Neutrophil (primary cell): ENCODE results near the gene BIRC3.
"Not testable (repeated sequence)": the region's sequence is repeated elsewhere in the genome, so short reads cannot be mapped to it uniquely, and the experiment has no call there.

Experiments
- H3K27ac ChIP-seq: fragments of 200-600 bp; sonication (generic); 2 replicates; pipeline ENCODE4 v1.5.1; 2016; ENCODE audit warnings: mild to moderate bottlenecking, moderate library complexity
- H3K27me3 ChIP-seq: fragments of 200-600 bp; sonication (generic); 2 replicates; pipeline ENCODE4 v1.6.0; 2016; ENCODE audit warnings: mild to moderate bottlenecking
- H3K36me3 ChIP-seq: fragments of 200-600 bp; sonication (generic); 2 replicates; pipeline ENCODE4 v1.5.1; 2017
- H3K4me1 ChIP-seq, 2 experiments: fragments of 200-600 bp in 1 of 2; sonication (generic) in 1 of 2; 1 replicate in 1 of 2; 2 replicates in 1 of 2; pipeline versions ENCODE4 v1.5.1 to v1.6.1; 2013 to 2016; ENCODE audit warnings: low read depth in 1 of 2, low read length in 1 of 2, mild to moderate bottlenecking in 1 of 2, moderate library complexity in 1 of 2; ENCODE audit not compliant: control insufficient read depth in 1 of 2, insufficient read depth in 1 of 2
- H3K4me3 ChIP-seq, 2 experiments: fragments of 200-600 bp in 1 of 2; sonication (generic) in 1 of 2; 1 replicate in 1 of 2; 2 replicates in 1 of 2; pipeline ENCODE4 v1.5.1; 2013 to 2016; ENCODE audit warnings: low read depth in 1 of 2, low read length in 1 of 2, mild to moderate bottlenecking in 1 of 2, moderate library complexity in 1 of 2
- H3K9me3 ChIP-seq: fragments of 200-600 bp; sonication (generic); 2 replicates; pipeline ENCODE4 v1.5.1; 2016
- TF ChIP-seq, protein P1 (sequence below): fragments of 200-600 bp; sonication (generic); IDR thresholded peaks from 2 replicates; pipeline ENCODE4 v1.5.1; 2016; ENCODE audit warnings: antibody characterized with exemption

BIRC3 gene

DNA sequence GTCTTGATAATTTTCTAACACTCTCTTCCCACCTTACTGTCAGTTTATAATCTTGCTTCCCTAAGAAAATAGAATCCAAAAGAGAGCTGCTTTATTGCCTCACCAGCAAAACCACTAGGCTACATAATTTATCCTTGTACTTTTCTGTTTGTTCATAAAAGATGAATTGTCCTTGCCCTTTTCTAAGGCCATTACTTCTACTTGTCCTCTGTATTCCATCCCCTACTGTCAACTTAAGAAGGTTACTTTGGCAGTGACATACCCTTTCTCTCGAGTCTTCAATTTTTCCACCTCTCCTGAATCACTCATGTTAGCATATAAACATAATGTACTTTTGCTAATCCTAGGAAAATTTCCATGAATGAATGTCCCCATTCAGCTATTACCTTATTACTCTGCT lies 47.7 kb downstream of the BIRC3 start:
- peaks cover 78% of the 10 kb centered on the region for H3K36me3 ChIP-seq
- H3K27me3 ChIP-seq, result no peaks in the 10 kb centered on the region
- H3K4me1 ChIP-seq, result no peaks in the 10 kb centered on the region
- H3K9me3 ChIP-seq, result no peaks in the 10 kb centered on the region
- no peak overlapping the region for H3K4me3 ChIP-seq
- TF ChIP-seq, protein P1, sequence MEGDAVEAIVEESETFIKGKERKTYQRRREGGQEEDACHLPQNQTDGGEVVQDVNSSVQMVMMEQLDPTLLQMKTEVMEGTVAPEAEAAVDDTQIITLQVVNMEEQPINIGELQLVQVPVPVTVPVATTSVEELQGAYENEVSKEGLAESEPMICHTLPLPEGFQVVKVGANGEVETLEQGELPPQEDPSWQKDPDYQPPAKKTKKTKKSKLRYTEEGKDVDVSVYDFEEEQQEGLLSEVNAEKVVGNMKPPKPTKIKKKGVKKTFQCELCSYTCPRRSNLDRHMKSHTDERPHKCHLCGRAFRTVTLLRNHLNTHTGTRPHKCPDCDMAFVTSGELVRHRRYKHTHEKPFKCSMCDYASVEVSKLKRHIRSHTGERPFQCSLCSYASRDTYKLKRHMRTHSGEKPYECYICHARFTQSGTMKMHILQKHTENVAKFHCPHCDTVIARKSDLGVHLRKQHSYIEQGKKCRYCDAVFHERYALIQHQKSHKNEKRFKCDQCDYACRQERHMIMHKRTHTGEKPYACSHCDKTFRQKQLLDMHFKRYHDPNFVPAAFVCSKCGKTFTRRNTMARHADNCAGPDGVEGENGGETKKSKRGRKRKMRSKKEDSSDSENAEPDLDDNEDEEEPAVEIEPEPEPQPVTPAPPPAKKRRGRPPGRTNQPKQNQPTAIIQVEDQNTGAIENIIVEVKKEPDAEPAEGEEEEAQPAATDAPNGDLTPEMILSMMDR, result no peak
- H3K27ac ChIP-seq, result no peak overlapping the region

DNA sequence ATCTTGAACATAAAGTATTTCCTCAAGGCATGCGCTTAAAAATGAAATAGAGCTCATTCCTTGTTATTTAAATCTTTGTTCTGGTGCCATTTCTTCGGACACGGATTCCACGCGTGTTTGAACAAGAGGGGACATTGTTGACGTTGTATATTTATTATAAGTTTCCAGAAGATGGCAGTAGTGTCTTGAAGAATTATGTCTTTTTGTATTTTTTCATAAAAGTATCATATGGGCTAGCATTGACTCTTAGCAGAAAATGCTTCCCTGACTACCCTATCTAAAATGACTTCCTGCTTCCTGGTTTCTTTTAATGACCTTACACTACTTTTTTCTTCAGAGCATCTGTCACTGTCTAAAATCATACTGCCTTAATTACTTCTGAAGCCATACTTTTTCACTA lies 50.1 kb downstream of the BIRC3 start:
- peaks cover 65% of the 10 kb centered on the region for H3K36me3 ChIP-seq
- H3K9me3 ChIP-seq, result no peaks in the 10 kb centered on the region
- no peaks in the 10 kb centered on the region for H3K4me1 ChIP-seq
- TF ChIP-seq, protein P1, result no peak
- no peaks in the 10 kb centered on the region for H3K27me3 ChIP-seq
- H3K27ac ChIP-seq, result no peak overlapping the region
- H3K4me3 ChIP-seq, result no peak overlapping the region

DNA sequence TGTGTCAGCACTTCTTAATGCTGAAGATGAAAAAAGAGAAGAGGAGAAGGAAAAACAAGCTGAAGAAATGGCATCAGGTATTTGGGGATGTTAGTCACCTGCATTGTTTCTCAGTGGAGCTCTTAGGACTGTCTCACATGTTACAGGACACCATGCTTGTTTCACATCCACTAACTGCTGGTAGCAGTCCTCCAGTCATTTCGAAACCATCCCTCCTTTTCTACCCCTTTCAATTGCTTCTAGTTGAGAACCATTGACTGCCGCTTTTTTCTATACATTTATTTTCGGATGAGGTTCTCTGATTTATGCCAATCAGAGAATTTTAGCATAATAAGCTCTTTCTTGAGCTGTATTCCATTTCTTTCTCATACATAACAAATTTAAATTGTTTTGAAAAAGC lies 51.2 kb downstream of the BIRC3 start:
- H3K27me3 ChIP-seq, result no peaks in the 10 kb centered on the region
- H3K4me1 ChIP-seq, result no peaks in the 10 kb centered on the region
- peaks cover 54% of the 10 kb centered on the region for H3K36me3 ChIP-seq
- H3K9me3 ChIP-seq, result no peaks in the 10 kb centered on the region
- no peak overlapping the region for H3K4me3 ChIP-seq
- TF ChIP-seq, protein P1, result no peak
- peak overlapping the region; percentile 21 for H3K27ac ChIP-seq

DNA sequence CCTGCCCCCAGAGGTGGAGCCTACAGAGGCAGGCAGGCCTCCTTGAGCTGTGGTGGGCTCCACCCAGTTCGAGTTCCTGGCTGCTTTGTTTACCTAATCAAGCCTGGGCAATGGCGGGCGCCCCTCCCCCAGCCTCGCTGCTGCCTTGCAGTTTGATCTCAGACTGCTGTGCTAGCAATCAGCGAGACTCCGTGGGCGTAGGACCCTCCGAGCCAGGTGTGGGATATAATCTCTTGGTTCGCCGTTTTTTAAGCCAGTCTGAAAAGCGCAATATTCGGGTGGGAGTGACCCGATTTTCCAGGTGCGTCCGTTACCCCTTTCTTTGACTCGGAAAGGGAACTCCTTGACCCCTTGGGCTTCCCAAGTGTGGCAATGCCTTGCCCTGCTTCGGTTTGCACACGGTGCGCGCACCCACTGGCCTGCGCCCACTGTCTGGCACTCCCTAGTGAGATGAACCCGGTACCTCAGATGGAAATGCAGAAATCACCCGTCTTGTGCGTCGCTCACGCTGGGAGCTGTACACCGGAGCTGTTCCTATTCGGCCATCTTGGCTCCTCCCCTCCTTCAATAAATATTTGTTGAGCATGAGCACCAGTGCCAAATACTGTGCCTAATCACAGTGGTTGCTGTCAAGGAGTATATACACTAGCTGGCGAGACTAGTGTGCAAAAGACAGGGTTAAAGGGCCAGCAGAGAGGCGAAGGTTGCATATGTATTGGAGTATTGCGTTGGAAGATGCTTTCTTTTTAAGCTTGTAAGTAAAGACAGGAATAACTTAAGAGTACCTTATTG lies 57.5 kb downstream of the BIRC3 start:
- peaks cover 42% of the 10 kb centered on the region for H3K36me3 ChIP-seq
- not testable (repeated sequence) for H3K9me3 ChIP-seq, H3K4me3 ChIP-seq, H3K4me1 ChIP-seq, H3K27me3 ChIP-seq, H3K27ac ChIP-seq

DNA sequence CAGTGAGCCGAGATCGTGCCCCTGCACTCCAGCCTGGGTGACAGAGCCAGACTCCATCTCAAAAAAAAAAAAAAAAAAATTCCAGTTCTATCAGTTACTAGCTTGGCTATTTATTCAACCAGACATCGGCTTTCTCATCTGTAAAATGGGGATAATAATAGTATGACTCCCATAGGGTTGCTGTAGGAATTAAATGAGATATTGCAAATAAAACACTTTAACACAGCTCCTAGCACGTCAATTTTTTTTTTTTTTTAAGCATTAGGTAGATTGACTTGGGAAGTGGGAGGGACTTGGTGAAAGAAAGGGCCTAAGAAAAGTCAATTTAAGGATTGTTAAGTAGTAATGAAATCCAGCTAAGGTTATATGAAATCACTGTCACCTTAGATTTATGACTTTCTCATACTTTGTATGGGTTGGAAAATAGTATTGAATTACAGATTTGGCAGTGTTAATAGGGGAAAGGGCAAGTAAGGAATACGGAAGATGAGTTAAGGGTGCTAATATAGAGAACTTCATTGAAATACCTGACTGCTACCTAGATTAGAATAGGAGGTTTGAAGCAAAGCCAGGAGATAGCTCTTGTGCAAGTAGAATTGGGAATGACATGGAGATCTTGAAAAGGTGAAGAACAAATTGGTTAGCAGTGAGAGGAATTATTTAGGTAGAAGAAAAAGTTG lies 58.6 kb downstream of the BIRC3 start:
- H3K9me3 ChIP-seq, result no peaks in the 10 kb centered on the region
- TF ChIP-seq, protein P1, result no peak
- H3K4me1 ChIP-seq, result no peaks in the 10 kb centered on the region
- H3K27ac ChIP-seq, result no peak overlapping the region
- no peaks in the 10 kb centered on the region for H3K27me3 ChIP-seq
- peaks cover 52% of the 10 kb centered on the region for H3K36me3 ChIP-seq
- no peak overlapping the region for H3K4me3 ChIP-seq

DNA sequence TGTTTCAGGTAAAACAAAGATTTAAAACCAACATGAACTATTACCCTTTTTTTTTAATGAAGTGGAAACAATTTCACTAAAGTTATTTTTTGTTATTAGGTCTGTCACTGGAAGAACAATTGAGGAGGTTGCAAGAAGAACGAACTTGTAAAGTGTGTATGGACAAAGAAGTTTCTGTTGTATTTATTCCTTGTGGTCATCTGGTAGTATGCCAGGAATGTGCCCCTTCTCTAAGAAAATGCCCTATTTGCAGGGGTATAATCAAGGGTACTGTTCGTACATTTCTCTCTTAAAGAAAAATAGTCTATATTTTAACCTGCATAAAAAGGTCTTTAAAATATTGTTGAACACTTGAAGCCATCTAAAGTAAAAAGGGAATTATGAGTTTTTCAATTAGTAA lies 60.6 kb downstream of the BIRC3 start:
- peaks cover 70% of the 10 kb centered on the region for H3K36me3 ChIP-seq

More for the DNA sequence above, 60.6 kb downstream of the BIRC3 start:
- H3K27me3 ChIP-seq, result no peaks in the 10 kb centered on the region
- H3K4me3 ChIP-seq, result no peak overlapping the region
- H3K9me3 ChIP-seq, result no peaks in the 10 kb centered on the region
- TF ChIP-seq, protein P1, result no peak
- H3K4me1 ChIP-seq, result no peaks in the 10 kb centered on the region
- H3K27ac ChIP-seq, result no peak overlapping the region
